HCT116 (cell line): ENCODE measurements around the gene ACOT11.

ENCODE experiments used
- EZH2phosphoT487 ChIP-seq: fragments of 200-600 bp; IDR thresholded peaks from 2 replicates; pipeline ENCODE4 v1.6.1; 2018; ENCODE audit warnings: antibody characterized with exemption, borderline replicate concordance
- JUND ChIP-seq: IDR thresholded peaks from 2 replicates; pipeline ENCODE4 v1.6.1; 2012
- POLR2A ChIP-seq: IDR thresholded peaks from 2 replicates; pipeline ENCODE4 v1.7.0; 2011; ENCODE audit warnings: borderline replicate concordance; ENCODE audit not compliant: insufficient read depth, insufficient read length; ENCODE audit errors: extremely low read depth
- POLR2AphosphoS5 ChIP-seq: IDR thresholded peaks from 2 replicates; pipeline ENCODE4 v1.6.1; 2011; ENCODE audit warnings: mild to moderate bottlenecking, low read depth, low read length, moderate library complexity
- RAD21 ChIP-seq: IDR thresholded peaks from 2 replicates; pipeline ENCODE4 v1.6.1; 2012; ENCODE audit warnings: low read depth, mild to moderate bottlenecking
- YY1 ChIP-seq: IDR thresholded peaks from 2 replicates; pipeline ENCODE4 v1.6.1; 2011; ENCODE audit warnings: low read length, low read depth, moderate library complexity, mild to moderate bottlenecking; ENCODE audit not compliant: insufficient replicate concordance; ENCODE audit errors: extremely low read depth
- ZFX ChIP-seq: fragments of 450-650 bp; IDR thresholded peaks from 2 replicates; pipeline ENCODE4 v1.6.1; 2017
- TF ChIP-seq, protein P1 (sequence below), 3 experiments: fragments of 200-600 bp in 1 of 3; sonication (generic) in 1 of 3; IDR thresholded peaks in 2 of 3; conservative IDR thresholded peaks in 1 of 3; 2 replicates each; pipeline ENCODE4 v1.5.1; 2012 to 2017; ENCODE audit warnings: low read depth in 2 of 3, low read length in 2 of 3, antibody characterized with exemption in 1 of 3, borderline replicate concordance in 1 of 3, control low read depth in 1 of 3, mild to moderate bottlenecking in 1 of 3, mixed read lengths in 1 of 3, mixed run types in 1 of 3, moderate library complexity in 1 of 3; ENCODE audit not compliant: insufficient read depth in 1 of 3

- TF ChIP-seq POLR2AphosphoS5 (no peak), JUND (no peak), POLR2A (no peak), EZH2phosphoT487 (no peak), RAD21 (no peak), ZFX (no peak), YY1 (no peak)
- TF ChIP-seq, protein P1, sequence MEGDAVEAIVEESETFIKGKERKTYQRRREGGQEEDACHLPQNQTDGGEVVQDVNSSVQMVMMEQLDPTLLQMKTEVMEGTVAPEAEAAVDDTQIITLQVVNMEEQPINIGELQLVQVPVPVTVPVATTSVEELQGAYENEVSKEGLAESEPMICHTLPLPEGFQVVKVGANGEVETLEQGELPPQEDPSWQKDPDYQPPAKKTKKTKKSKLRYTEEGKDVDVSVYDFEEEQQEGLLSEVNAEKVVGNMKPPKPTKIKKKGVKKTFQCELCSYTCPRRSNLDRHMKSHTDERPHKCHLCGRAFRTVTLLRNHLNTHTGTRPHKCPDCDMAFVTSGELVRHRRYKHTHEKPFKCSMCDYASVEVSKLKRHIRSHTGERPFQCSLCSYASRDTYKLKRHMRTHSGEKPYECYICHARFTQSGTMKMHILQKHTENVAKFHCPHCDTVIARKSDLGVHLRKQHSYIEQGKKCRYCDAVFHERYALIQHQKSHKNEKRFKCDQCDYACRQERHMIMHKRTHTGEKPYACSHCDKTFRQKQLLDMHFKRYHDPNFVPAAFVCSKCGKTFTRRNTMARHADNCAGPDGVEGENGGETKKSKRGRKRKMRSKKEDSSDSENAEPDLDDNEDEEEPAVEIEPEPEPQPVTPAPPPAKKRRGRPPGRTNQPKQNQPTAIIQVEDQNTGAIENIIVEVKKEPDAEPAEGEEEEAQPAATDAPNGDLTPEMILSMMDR (IDR thresholded peaks at IDR 0.05 in 2 of 3, conservative IDR thresholded peaks at IDR 0.05 in 1 of 3; ENCODE audit: borderline replicate concordance in 1 of 3, insufficient read depth in 1 of 3, low read depth in 2 of 3, low read length in 2 of 3): no peak
These were observed 71.7 kb downstream of the ACOT11 start for GRCh38 chr1:54619749-54620148.
